ENCODE measurements around the gene GPC3. TPM values are rescaled to one million over a fixed set of nuclear protein-coding genes. Genes with fewer than 3 reads are reported as not detected.
A peak's percentile ranks its signal among the peaks of the same experiment; 100 is the strongest.

The GPC3 gene
- total RNA-seq, 1 experiment from 2014 or later: not detected

DNA sequence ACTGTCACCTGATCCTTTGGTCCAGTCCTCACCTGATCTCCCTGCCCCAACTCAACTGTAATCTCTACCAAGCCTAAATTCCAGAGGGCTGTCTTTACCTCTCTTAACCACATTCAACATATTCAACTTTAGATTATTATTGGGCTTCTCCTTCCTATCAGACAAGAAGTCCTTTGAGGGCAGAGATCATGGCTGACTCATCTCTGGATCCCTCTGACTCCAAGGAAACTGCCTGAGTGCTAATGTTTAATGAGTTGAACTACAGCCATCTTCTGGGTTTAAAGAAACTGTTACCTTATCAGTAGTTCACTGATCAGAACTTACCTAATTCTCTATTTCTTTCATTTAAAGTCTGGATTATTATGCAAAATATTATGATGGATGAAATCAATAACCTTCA lies 135.7 kb downstream of the GPC3 start:
- no peak for DNase-seq (ENCODE audit: low read depth)

DNA sequence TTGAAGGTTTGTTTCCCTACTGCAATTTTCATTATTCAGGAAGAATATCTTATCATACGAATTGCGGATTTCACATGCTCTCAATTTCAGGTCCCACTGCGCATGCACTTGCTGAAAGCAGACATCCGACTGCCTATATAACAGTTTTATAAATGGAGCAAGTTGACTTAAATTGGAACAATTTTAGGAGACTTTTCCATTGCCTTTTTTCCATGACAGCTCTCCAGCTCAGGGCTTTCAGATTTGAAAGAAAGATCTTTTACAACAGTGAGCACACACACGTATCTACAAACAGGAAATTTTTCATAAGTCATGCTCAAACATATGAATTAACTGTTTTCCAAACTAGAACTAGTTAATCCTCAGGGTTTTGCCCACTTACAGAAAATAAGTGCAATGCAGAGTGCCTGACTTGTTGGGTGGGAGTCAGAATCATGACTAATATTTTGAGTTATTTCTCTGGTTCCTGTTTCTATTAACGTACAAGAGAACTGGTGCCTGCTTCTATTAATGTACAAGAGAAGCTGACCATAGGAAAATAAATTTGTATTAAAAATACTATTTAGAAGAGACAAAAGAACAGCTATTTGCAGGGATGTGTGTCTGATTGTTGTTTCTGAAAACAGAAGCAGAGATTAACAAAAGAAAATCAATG lies 137.9 kb downstream of the GPC3 start:
- no peak for DNase-seq (ENCODE audit: low read depth)

DNA sequence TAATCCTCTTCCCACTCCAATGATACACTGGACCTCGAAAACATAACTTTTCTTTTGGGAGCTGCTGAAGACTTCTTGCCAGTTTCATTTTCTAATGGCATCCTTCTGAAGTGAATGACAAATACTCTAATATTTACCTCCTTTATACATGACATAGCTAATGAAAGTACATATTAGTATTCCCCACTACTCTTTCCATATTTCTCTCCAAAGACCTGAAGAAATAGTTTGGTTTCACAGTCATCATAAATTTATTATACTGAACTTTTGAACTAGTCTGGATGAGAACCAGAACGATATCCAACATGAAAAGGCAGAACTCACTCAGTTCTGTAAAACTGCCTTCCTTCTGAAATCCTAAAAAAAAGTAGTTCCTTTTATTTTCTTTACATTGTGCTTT lies 139.1 kb downstream of the GPC3 start:
- DNase-seq (ENCODE audit: low read depth): no peak

DNA sequence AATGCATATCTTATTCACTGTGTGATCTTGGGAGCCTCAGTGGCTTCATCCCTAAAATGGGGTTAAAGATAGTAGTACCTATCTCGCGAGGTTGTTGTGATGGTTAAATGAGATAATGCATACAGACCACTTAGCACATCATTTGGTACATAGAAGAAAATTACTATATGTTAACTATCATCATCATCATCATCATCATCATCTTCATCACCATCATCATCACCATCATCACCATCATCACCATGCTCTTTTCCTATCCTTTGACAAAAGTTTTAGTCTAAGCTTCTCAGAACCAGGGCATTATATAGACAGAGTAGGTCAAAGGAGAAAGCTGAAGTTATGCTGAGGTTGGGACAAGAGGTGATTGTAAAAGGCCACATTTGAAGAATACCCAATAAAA lies 145.0 kb downstream of the GPC3 start:
- no peak for DNase-seq (ENCODE audit: low read depth)

DNA sequence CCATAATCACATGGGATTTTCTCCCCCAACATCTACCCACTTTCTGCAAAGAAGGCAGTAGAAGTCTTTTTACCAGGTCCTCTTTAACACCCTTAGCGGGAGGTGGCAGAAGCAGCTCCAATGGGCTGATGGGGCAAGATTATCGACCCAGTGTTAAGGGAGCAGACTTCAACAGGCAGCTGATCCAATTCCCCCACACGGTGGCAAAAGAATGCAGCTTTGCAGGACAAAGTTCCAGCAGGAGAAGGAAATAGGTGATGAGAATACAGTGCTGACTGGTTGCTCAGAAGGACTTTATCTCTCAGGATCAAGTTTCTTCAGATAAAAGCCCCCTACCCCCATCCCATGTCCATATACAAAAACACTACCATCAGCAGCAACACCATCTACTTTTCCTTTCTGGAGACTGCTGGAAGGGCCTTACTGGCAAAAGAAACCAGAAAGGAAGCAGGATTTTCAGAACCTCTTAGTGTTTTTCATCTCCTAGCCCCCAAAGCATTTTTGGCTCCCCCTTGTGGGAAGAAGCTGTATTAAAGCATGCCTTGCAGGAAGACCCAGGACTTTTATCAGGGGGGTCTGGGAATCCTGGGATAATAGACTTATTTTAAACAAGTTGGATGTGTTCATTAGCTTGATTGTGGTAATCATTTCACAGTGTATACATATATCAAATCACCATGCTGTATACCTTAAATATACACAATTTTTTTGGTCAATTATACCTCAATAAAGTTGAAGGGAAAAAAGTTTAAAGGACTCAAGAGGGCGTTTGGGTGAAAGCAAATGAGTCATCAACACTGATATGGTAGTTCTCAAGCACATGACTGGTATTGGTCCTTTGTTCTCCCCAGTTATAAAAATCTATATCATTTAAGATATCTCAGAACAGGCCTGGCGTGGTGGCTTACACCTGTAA lies 146.4 kb downstream of the GPC3 start:
- peak; percentile 17 for DNase-seq (ENCODE audit: low read depth)

DNA sequence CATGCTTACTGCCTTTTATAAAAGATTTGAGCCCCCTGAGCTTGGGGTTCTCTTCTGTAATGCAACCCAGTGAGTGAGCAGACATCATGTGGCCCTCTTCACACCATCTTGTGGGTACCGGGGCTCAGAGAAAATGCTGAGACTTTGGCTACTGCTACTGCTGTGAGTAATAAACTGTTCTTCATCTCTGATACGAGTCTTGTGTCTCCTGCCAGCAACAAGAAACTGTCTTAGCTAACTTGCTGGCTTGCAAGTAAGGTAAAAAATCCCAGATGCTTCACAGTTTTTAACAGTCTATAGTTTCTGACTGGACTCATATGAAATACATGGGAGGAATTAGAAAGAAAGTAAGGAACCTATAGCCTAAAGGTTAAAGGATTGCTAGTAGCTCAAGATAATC lies 148.3 kb downstream of the GPC3 start:
- no peak for DNase-seq (ENCODE audit: low read depth)

DNA sequence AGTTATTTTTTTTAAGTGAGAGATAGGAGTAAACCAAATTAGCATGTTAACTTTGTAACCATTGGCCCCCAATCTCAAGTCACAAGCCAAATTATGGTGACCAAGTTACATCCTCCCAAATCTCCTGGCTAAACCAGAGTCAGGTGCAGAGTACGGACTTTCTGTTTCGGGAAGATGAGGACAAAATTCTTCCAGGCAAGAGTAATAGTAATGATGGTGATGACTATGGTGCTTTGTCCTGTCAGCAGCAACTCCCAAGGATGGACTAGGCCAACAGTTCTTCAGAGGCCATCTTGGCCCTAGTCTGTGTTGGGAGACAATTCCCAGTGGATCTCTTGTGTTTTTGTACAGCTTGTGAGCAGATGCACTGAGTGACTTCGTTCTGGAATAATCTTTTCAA lies 148.8 kb downstream of the GPC3 start:
- DNase-seq (ENCODE audit: low read depth): no peak

DNA sequence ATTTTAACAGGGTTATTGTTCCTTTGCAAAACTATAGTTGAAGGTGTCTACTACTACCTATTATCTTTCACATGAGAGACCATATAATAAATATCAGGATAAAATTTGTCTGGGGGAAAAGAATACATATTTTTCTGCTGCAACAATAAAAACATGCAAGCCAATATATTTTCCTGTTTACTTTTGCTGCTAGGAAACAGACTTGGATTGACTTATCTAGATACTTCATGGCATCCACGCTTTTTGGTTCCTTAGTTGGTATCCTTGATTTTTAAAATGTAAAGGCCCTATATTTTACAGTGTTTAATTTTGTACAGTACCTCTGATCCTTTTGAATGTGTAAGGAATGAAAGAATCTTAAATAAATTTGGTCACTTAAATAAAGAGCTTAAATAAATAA lies 150.6 kb downstream of the GPC3 start:
- no peak for DNase-seq (ENCODE audit: low read depth)

DNA sequence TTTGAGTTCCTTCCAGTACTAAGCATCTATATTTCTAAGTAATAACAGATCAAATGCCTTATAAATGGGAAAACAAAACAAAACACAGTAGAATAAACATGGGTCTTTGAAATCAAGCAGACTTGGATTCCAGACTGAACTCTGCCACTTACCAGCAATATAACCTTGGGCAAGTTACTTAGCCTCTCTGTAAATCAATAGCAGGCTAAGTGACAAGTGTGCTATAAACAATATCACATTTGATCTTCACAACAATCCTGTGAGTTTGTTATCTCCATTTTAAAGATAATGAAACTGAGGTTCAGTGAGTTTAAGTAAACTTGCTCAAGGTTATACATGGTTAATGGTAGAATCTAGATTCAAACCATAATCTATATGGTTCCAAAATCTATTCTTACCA lies 165.8 kb downstream of the GPC3 start:
- no peak for DNase-seq (ENCODE audit: low read depth)

DNA sequence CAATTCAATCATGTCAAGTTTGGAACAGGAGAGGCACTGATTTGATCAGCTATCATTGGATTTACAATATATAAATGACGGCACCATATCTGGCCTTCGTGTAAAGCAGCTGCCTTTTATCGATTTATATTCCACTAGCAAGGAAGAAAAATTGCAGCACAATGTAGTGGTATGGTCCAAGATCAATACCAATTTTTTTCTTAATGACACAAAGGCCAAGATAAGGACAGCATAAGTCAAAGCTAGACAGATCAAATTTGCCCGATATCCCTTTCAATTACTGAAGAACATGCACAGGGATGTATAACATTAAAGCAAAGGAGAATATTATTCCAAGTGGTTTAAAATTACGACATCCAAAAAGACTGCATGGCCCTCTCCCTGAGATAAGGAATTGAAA lies 167.4 kb downstream of the GPC3 start:
- no peak for DNase-seq (ENCODE audit: low read depth)

DNA sequence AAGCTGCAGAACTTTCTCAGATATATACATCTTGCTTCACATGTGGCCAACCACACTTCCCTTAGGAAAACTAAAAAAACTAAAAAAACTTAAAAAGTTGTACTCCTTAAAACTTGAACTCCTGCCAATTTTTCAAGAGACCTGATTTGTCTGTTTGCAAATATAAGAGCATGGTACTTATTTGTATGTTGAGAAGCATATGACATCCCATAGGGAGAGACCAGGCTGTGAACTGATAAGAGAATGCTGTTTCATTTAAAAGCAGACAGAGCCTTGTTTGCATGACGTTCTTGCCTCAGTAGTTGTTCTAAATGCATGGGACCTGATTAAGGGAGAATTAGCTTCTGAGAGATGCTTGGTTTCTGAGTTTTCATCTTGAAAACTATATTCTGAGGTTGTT lies 169.9 kb downstream of the GPC3 start:
- no peak for DNase-seq (ENCODE audit: low read depth)

DNA sequence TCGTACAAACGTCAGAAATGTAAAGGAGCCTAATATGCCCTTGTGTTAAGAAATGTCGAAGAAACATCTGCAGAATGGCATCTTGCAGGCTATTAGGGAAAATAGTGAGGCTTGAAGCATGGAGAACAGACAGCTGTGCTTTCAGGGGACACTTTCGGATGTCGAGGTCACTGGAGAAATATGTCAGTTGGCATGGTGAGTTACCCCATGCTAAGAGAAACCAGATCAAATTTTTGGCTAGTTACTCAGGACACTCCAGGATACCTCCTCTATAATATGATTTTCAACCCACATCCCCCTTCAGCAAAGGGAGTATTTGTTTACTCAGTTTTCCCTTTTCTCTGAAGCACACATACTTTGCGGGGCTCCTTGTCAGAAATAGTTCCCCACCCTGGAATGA lies 171.4 kb downstream of the GPC3 start:
- peak; percentile 1 for DNase-seq (ENCODE audit: low read depth)

DNA sequence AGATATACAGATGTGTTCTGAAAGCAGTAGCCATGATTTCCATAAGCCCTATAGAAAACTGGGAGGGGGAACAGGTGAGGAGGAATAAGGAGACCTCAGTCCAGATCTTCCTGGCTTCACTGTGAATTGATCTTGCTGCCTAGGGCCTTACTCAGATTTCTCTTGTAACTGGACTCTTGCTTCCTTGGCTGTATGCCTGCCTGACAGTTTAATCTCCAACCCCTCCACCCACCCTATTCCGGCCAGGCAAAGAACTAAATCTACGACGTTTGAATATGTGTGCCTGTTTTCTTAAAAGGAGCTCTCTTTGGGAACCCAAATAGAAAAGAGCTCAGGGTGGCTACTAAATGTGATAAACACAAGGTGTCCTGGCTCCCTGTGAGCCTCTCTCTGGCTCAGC lies 173.0 kb downstream of the GPC3 start:
- no peak for DNase-seq (ENCODE audit: low read depth)

DNA sequence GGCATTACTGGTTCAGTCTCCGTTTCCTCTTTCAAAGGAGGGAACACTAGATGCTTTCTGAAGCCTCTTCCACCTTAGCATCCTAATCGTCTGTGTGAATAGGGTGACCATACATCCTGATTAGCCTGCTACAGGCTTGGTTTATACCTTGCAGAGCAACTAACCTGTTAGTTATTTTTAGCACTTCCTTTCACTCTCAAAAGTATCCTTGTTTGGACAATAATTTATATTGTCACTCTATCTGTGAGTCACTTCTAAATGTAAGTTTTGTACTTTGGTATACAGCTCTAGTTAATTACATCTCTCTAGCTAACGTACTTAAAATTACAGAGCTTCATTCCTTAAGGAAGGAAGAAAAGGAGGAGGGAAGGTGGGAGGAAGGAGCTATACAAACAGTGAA lies 174.5 kb downstream of the GPC3 start:
- no peak for DNase-seq (ENCODE audit: low read depth)

DNA sequence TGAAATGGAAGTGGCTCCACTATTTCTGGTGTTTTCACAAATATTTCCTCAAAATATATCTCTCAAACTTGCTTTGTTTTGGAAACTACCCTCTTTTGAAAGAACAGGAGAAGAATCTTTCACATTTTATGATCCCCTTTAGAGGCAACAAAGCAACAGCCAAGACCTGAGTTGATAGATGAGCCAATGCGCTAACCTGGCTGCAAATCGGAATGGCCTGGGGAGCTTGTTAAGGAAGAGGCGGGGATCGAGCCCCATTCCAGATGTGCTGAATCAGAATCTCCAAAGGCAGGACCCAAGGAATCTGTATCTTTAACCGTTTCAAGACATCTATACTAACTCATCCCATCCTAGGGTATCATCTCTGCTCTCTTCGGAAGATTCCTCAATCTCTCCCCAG lies 181.3 kb downstream of the GPC3 start:
- no peak for DNase-seq (ENCODE audit: low read depth)

DNA sequence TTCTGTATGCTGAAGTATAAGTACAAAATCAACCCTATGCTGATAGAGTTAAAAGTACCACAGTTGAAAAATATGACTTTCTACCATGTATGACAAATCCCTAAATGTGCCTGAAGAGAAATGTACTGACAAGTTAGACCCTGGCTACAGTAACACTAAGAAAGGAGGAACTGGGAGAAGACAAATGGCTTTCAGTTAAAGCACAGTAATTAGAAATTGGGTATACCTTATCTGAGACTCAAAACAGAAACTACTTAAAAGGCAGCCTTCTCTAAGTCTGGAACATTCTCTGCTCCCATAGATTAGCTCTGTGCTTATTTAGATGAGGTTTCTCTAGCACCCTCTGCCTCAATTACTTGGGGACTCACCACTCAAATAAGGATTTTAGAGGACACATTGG lies 189.1 kb downstream of the GPC3 start:
- no peak for DNase-seq (ENCODE audit: low read depth)

DNA sequence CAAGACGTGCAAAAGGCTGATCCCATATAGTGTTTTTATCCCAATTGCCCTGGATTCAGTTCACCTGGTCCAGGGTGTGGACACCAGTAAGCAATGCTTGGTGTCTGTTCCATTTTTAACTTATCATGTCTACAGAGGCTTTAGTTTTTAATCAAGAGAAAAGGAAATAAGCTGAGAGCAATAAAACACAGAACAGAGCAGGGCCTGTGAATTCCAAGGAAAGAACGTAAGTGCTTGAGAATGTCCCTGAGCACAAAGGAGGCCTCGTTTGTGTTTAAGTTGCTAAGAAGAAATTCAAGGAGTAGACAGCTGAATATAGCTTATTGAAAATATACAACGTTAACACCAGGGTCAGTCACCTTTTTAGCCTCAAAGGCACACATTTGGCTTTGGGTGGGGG lies 191.3 kb downstream of the GPC3 start:
- no peak for DNase-seq (ENCODE audit: low read depth)

DNA sequence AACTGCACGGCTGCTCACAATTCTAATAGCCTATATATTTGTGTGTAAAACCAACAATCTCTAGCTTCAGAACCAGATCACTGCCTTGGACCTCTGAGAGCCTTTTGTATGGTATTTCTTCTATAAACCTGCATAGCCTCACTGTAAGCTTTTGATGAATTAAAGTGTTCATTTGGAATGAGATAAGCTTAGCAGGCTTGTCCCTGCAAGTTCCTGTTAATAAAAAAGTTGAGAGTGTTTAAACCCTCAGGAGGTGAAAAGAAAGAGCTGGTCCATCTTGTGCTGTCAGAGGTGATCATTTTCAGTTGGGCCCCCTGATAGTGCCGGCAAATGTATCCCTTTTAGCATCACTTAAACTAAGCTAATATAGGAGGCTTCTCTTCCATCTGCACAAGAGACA lies 191.8 kb downstream of the GPC3 start:
- no peak for DNase-seq (ENCODE audit: low read depth)

DNA sequence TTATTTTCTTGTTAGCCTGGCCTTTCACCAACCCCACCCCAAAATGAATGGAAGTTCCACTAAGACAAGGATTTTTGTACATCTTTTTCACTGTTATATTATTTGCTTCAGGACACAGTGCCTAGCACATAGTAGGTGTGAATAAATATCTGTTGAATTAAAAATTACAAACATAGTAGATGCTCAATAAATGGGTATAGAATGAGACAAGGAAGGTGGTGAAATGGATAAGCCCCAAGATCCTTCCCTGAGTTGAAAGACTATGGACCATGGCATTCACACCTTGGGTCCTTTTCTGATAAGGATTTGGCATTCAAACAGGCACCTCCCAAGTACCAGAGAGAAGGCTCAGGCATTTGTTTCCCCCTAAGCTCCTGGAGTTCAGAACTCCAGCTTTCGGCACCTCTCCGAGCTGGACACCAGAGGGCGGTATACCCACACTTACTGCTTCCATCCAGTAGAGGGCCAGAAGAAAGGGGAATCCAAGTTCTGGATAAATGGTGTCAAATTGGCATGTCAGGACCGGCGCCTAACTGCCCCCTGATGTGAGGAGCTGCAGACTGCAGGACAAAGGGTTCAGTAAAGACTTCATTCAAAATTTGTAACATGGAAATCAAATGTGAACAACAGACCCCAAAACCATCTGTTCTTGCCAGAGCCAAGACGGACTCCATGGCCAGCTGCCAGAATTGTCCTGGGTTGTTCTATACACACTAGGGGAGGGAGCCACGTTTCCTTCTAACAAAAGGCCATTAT lies 193.0 kb downstream of the GPC3 start:
- peak; percentile 60 for DNase-seq (ENCODE audit: low read depth)

DNA sequence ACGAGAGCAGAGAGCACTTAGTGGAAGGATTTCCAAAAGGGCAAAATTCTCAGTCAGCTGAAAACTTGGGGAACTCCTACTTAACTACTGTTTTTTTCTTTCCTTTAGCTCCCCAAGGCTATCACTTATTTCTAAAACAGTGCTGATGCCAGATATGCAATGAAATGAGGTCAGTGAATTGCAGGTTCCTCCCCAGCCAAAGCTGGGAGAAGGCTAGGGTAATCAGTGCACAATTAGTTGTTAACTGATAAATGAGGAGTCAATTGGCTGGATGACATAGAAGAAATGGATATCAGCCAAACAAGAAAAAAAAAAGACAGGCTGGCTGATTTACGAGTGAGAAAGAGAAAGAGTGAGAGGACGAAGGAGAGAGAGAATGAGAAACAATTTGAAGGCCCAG lies 195.6 kb downstream of the GPC3 start:
- DNase-seq (ENCODE audit: low read depth): no peak

DNA sequence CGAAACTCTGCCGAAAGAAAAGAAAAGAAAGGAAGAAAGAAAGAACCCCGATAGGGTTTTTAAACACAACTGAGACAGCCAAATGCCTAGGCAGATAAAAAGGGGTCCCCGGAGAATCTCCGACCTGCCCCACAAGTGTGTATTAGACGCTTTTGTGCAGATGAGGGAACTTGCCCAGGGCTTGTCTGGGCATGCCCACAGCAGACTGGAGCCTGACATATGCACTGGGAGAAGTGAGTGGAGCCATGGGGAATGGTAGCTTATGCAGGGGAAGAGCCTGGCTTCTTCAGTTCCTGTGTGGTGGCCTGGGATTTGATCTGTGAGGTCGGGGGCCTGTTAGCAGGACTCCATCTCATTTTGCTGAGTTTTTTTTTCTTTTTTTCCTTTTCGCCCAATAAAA lies 199.0 kb downstream of the GPC3 start:
- DNase-seq (ENCODE audit: low read depth): no peak

DNA sequence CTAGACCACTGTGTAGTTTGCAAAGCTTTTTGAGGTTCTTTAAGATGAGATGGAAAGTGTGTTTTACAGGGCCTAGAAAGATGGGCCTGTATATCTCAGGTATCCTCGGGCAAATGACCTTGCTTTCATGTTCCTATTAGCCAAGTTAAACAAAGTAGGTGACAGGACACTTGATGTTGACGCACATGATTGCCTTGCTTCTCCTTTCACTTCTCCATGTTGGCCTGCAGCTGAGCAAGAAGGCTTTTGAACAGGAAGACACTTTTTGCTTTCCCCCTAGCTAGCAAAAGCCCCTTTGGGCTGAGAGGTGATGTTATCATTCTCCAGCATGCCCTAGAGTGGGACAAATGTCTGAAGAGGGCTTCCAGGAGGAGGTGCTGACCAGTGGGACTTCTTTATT lies 202.1 kb downstream of the GPC3 start:
- DNase-seq (ENCODE audit: low read depth): no peak

DNA sequence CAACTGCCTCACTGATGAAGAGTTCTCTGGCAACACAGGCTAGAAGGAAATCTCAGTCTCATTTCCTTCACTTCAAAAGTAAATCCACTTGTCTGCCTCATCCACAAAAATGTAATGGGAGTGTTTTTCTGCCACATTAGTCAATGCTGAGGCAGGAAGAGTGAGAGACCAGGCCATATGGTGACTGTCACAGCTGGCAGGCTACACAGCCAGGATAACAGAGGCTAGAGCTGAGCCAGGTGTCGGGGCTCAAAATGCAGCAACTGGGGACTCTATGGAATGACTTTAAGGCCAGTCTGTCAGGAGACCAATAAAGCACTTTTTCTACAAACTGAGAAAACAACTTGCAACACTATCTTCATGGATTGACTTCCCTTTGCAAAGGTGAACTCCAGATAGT lies 204.2 kb downstream of the GPC3 start:
- DNase-seq (ENCODE audit: low read depth): no peak
